Gastrocnemius medialis (tissue), 4 donors: ENCODE results near the gene WDR7.

ENCODE experiments used
- POLR2A ChIP-seq, 2 donors: fragments of 450-650 bp; IDR thresholded peaks; one replicate each; pipeline ENCODE4 v1.6.1; 2017; ENCODE audit warnings: antibody characterized with exemption in 2 of 2, mild to moderate bottlenecking in 2 of 2, moderate library complexity in 2 of 2
- TF ChIP-seq, protein P1 (sequence below), 5 experiments: fragments of 450-650 bp in 3 of 5; fragments of 200-600 bp in 2 of 5; sonication (generic) in 2 of 5; IDR thresholded peaks in 4 of 5; conservative IDR thresholded peaks in 1 of 5; 1 replicate in 4 of 5; 2 replicates in 1 of 5; pipeline ENCODE4 v1.5.1; 2016 to 2019; ENCODE audit warnings: antibody characterized with exemption in 5 of 5, mild to moderate bottlenecking in 3 of 5, moderate library complexity in 3 of 5

DNA sequence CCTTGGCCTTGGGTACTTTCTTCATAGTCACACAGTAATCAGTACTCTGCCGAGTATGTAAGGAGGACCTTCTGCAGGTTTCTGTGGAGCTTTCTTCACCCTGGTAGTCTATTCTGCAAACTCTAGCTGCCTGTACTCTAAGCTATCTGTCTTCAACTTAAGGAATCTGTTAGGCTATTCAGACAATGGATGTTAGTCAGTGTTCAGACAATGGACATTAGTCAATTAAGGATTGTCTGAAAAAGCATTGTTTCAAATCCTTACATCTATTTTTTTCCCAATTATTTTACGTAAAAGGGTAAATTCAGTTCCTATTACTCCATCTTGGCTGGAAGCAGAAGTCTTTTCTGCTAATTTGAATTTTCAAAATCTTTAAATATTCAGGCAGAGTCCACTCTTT lies 75.7 kb downstream of the WDR7 start:
- TF ChIP-seq, protein P1, sequence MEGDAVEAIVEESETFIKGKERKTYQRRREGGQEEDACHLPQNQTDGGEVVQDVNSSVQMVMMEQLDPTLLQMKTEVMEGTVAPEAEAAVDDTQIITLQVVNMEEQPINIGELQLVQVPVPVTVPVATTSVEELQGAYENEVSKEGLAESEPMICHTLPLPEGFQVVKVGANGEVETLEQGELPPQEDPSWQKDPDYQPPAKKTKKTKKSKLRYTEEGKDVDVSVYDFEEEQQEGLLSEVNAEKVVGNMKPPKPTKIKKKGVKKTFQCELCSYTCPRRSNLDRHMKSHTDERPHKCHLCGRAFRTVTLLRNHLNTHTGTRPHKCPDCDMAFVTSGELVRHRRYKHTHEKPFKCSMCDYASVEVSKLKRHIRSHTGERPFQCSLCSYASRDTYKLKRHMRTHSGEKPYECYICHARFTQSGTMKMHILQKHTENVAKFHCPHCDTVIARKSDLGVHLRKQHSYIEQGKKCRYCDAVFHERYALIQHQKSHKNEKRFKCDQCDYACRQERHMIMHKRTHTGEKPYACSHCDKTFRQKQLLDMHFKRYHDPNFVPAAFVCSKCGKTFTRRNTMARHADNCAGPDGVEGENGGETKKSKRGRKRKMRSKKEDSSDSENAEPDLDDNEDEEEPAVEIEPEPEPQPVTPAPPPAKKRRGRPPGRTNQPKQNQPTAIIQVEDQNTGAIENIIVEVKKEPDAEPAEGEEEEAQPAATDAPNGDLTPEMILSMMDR (IDR thresholded peaks at IDR 0.05 in 4 of 5, conservative IDR thresholded peaks at IDR 0.05 in 1 of 5) = no peak
- no peak for TF ChIP-seq POLR2A (IDR thresholded peaks at IDR 0.05)
